ENCODE measurements around the gene APOBEC3A. TPM values are rescaled to one million over a fixed set of nuclear protein-coding genes. Genes with fewer than 3 reads are reported as not detected.

Gene APOBEC3A
- total RNA-seq, 1 experiment from 2014 or later, result not detected

GRCh38 chr22:38935616-38936015, 21.8 kb upstream of the APOBEC3A start:
- intact Hi-C loops (cut with micrococcal nuclease; ENCODE audit: unreplicated experiment), result no loop called here
- peaks cover 30% of the 10 kb centered on the region for H3K4me1 Mint-ChIP-seq (ENCODE audit: low read depth, unreplicated experiment)
- no TSS peak for BruUV-seq (replicated peaks)
- no peak for DNase-seq
- H3K9me3 Mint-ChIP-seq (ENCODE audit: low read depth, unreplicated experiment), result no peaks in the 10 kb centered on the region
- peak overlapping the region; percentile 38 for H3K27ac Mint-ChIP-seq (ENCODE audit: unreplicated experiment)
- TF ChIP-seq CTCF (IDR thresholded peaks at IDR 0.05; ENCODE audit: unreplicated experiment), result no peak
- peaks cover 7% of the 10 kb centered on the region for H3K36me3 Mint-ChIP-seq (ENCODE audit: insufficient read depth, unreplicated experiment)
- CTCF ChIA-PET, result interaction anchor here (0.9 to 1.7 kb wide), 4 partner anchors 11 to 167 kb away, joined by 3 to 9 read pairs (median 4); no protein-coding TSS in a partner anchor
- peaks cover 19% of the 10 kb centered on the region for H3K27me3 Mint-ChIP-seq (ENCODE audit: unreplicated experiment)
- peak overlapping the region; percentile 2 for H3K4me3 Mint-ChIP-seq (ENCODE audit: low read depth, unreplicated experiment)

GRCh38 chr22:38936562-38936961, 20.8 kb upstream of the APOBEC3A start:
- Mint-ChIP-seq H3K36me3 (ENCODE audit: insufficient read depth, unreplicated experiment) (peaks cover 7% of the 10 kb centered on the region), H3K9me3 (ENCODE audit: low read depth, unreplicated experiment) (no peaks in the 10 kb centered on the region), H3K4me1 (ENCODE audit: low read depth, unreplicated experiment) (peaks cover 30% of the 10 kb centered on the region), H3K27ac (ENCODE audit: unreplicated experiment) (no peak overlapping the region), H3K27me3 (ENCODE audit: unreplicated experiment) (peaks cover 19% of the 10 kb centered on the region), H3K4me3 (ENCODE audit: low read depth, unreplicated experiment) (no peak overlapping the region)
- intact Hi-C loops (cut with micrococcal nuclease; ENCODE audit: unreplicated experiment), result no loop called here
- BruUV-seq (replicated peaks), result no TSS peak
- CTCF ChIA-PET, result interaction anchor here (1.7 kb wide), 1 partner anchor 12 kb away, joined by 4 read pairs; no protein-coding TSS in a partner anchor
- DNase-seq, result no peak
- TF ChIP-seq CTCF (IDR thresholded peaks at IDR 0.05; ENCODE audit: unreplicated experiment), result no peak

GRCh38 chr22:38937036-38937435, 20.4 kb upstream of the APOBEC3A start:
- peaks cover 7% of the 10 kb centered on the region for H3K36me3 Mint-ChIP-seq (ENCODE audit: insufficient read depth, unreplicated experiment)
- H3K9me3 Mint-ChIP-seq (ENCODE audit: low read depth, unreplicated experiment), result no peaks in the 10 kb centered on the region
- peaks cover 19% of the 10 kb centered on the region for H3K27me3 Mint-ChIP-seq (ENCODE audit: unreplicated experiment)
- no peak for TF ChIP-seq CTCF (IDR thresholded peaks at IDR 0.05; ENCODE audit: unreplicated experiment)
- peaks cover 30% of the 10 kb centered on the region for H3K4me1 Mint-ChIP-seq (ENCODE audit: low read depth, unreplicated experiment)
- no peak for DNase-seq
- H3K4me3 Mint-ChIP-seq (ENCODE audit: low read depth, unreplicated experiment), result no peak overlapping the region
- no peak overlapping the region for H3K27ac Mint-ChIP-seq (ENCODE audit: unreplicated experiment)
- BruUV-seq (replicated peaks), result no TSS peak
- intact Hi-C loops (cut with micrococcal nuclease; ENCODE audit: unreplicated experiment), result no loop called here
- CTCF ChIA-PET, result interaction anchor here (1.7 kb wide), 1 partner anchor 13 kb away, joined by 4 read pairs; no protein-coding TSS in a partner anchor

- TF ChIP-seq CTCF (IDR thresholded peaks at IDR 0.05; ENCODE audit: unreplicated experiment), result no peak
- peaks cover 7% of the 10 kb centered on the region for H3K36me3 Mint-ChIP-seq (ENCODE audit: insufficient read depth, unreplicated experiment)
- BruUV-seq (replicated peaks), result no TSS peak
- peaks cover 30% of the 10 kb centered on the region for H3K4me1 Mint-ChIP-seq (ENCODE audit: low read depth, unreplicated experiment)
- peaks cover 19% of the 10 kb centered on the region for H3K27me3 Mint-ChIP-seq (ENCODE audit: unreplicated experiment)
- H3K4me3 Mint-ChIP-seq (ENCODE audit: low read depth, unreplicated experiment), result no peak overlapping the region
- intact Hi-C loops (cut with micrococcal nuclease; ENCODE audit: unreplicated experiment), result no loop called here
- DNase-seq, result no peak
- no peak overlapping the region for H3K27ac Mint-ChIP-seq (ENCODE audit: unreplicated experiment)
- H3K9me3 Mint-ChIP-seq (ENCODE audit: low read depth, unreplicated experiment), result no peaks in the 10 kb centered on the region
- CTCF ChIA-PET, result no interaction called here
These were observed 19.9 kb upstream of the APOBEC3A start for GRCh38 chr22:38937541-38937940.

All from Calu3 (cell line).